G401.6 (cell line): ENCODE data around the gene C1QTNF5.
A peak's percentile ranks its signal among the peaks of the same experiment; 100 is the strongest.

Experiments
- FAIRE-seq: peaks from 2 replicates; lab custom pipeline; 2012; peaks lifted over from hg19 to GRCh38; lab: Jason Lieb, UNC

Gene C1QTNF5

DNA sequence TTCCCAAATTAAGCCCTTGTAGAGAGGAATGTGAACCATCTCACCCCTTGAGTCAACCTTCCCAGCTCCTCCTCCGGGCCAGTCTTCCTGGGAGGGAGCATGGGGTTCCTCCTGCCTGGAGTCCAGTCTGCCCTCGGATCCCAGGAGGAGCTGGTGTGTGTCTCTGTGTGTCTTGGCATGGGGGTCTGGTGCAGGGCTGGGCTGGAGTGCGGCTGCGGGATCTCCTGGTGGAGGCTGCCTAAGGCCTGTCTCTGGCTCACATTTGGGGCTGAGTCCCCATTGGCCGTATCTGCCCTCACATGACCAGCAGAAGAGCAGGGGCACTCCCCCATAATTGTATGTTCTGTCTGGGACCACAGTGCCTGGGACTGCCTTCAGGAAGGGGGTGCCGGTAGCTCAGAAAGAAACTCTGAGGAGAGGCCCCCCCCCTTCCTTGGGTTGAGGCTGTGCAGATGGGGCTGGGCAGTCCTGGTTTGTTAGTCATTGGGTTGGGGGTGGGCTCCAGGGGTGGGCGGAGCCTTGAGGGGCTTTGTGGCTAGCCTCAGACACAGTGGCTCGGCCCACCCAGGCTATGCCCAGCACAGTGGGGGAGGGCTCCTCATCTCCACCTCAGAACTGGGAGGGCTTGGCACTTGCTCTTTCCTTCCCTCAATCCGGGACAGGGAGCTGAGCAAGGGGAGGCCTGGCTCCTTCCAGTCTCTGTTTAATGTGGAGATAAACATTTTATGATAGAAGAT is 2.9 kb downstream of the C1QTNF5 start:
- no peak for FAIRE-seq

- no peak for FAIRE-seq
These were observed 3.8 kb downstream of the C1QTNF5 start for GRCh38 chr11:119336744-119337469.

DNA sequence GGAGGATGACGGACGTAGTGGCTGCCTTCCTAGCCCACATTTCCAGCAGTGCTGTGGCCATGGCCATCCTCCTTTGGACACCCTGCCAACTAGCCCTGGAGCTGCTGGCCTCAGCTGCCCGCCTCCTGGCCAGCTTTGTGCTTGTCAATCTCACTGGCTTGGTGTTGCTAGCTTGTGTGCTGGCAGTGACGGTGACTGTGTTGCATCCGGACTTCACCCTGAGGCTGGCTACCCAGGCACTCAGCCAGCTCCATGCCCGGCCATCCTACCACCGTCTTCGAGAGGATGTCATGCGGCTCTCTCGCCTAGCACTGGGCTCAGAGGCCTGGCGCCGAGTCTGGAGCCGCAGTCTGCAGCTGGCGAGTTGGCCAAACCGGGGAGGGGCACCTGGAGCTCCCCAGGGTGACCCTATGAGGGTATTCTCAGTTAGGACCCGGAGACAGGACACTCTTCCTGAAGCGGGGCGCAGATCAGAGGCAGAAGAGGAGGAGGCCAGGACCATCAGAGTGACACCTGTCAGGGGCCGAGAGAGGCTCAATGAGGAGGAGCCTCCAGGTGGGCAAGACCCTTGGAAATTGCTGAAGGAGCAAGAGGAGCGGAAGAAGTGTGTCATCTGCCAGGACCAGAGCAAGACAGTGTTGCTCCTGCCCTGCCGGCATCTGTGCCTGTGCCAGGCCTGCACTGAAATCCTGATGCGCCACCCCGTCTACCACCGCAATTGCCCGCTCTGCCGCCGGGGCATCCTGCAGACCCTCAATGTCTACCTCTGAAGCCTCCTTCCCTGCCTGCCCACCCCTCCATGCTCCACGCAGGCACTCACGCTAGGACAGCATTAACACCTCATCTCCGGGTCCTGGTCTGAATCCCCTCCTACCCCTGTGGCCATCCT is 4.8 kb downstream of the C1QTNF5 start:
- no peak for FAIRE-seq

GRCh38 chr11:119335091-119335654 is 5.5 kb downstream of the C1QTNF5 start:
- no peak for FAIRE-seq

GRCh38 chr11:119334174-119334930 is 6.3 kb downstream of the C1QTNF5 start, which contains the start of gene RNF26:
TSS of gene RNF26 (plus strand) at chr11:119334527. CDS start at chr11:119335123, 596 bp downstream.
- peak; percentile 99 for FAIRE-seq

- peak; percentile 34 for FAIRE-seq
These were observed 8.4 kb downstream of the C1QTNF5 start for GRCh38 chr11:119332111-119332765.

GRCh38 chr11:119330237-119330636 is 10.4 kb downstream of the C1QTNF5 start:
- FAIRE-seq: no peak

- no peak for FAIRE-seq
These were observed 11.4 kb downstream of the C1QTNF5 start for GRCh38 chr11:119329320-119329719.

DNA sequence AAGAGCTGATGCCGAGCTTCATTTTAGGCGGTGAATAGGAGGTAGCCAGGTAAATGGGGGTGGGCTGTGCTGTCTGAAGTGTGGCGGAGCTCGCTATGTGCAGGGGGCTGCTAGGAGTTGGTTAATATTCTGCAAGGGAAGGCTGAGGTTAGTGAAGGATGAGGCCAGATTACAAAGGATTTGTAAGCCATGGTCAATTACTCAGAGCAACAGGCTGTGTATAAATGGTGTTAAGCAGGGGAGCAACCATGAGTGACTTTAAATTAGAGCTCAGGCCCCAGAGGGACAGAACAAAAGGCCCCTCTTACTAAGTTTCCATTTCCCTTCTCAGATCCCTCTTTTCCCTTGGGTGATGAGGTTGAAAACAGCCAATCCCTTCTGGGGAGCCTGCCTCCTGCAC is 16.5 kb downstream of the C1QTNF5 start:
- no peak for FAIRE-seq

DNA sequence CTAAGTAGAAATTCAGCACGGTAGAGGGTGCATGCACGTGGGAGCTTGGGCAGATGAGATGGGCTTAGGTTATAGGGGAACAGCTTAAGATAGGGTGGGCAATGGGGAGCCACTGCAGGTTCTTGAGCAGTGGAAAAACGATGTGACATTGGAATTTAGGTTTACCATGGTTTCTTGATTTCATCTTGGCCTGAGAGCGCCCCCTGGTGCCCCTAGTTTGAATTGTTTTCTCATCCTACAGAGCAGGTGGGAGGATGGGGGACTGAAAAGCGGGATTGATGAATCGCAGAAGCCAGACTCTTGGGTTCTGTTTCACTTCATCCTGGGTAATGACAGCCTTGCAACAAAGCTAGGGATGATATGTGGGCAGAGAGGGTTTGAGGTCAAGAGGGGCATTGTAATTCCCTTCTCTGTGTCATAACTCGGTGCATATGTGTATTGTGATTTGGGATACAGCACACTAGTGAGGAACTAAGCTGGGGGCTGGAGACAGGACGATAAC is 17.1 kb downstream of the C1QTNF5 start:
- FAIRE-seq: peak; percentile 51

- FAIRE-seq: no peak
These were observed 17.7 kb downstream of the C1QTNF5 start for GRCh38 chr11:119322921-119323531.

- FAIRE-seq: no peak
These were observed 18.3 kb downstream of the C1QTNF5 start for GRCh38 chr11:119322360-119322739.

GRCh38 chr11:119320776-119321524 is 19.7 kb downstream of the C1QTNF5 start:
- no peak for FAIRE-seq

DNA sequence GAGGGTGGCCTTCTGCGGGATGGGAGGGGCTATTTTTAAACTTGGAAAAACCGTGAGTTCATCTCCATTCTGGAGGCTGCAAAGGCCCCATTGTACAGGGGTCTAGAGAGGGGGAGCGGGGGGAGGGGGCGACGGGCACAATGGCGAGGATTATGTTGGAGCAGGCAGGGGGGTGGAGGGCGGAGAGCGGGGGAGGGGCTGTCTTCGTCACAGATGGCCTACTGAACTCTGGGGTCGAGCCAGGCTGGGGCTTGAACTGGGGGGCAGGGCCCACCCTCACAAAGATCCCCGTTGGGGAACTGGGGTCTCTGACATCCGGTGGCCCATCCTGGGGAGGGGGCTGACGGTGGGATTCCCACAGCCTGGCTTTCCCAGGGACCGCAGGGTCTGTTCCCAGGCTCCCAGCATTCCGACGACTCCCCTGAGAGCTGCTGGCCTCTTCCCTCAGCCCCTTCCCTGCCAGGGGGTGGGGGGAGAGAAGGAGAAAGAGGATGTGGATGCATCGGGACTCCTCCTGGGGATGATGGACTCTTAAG is 20.4 kb downstream of the C1QTNF5 start:
- no peak for FAIRE-seq

- FAIRE-seq: no peak
These were observed 20.9 kb downstream of the C1QTNF5 start for GRCh38 chr11:119319700-119320239.

DNA sequence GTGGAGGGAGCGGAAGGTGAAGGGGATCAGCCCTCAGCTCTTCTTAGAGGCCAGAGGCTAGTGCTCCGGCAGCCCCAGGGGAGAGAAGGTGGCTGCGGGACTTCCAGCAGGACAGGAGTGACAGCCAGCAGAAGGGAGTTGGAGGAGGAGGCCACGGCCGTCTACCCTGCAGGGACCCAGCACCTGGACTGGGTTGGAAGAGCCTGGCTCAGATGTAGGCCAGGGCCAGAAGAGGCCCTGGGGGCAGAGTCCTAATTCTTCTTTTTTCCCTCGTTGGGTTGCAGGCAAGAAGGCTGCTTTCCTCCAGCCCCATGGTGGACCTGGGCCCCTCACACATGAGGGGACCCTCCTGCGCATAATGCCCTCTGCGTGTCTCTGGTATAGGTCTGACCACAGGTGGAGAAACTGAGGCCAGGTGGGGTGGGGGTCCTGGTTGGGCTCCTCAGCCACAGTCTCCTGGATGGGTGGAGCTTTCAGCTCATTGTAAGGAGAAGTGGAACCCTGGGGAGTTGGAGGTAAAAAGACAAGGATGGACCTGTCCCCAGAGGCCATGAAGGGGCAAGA is 21.5 kb downstream of the C1QTNF5 start:
- FAIRE-seq: no peak

DNA sequence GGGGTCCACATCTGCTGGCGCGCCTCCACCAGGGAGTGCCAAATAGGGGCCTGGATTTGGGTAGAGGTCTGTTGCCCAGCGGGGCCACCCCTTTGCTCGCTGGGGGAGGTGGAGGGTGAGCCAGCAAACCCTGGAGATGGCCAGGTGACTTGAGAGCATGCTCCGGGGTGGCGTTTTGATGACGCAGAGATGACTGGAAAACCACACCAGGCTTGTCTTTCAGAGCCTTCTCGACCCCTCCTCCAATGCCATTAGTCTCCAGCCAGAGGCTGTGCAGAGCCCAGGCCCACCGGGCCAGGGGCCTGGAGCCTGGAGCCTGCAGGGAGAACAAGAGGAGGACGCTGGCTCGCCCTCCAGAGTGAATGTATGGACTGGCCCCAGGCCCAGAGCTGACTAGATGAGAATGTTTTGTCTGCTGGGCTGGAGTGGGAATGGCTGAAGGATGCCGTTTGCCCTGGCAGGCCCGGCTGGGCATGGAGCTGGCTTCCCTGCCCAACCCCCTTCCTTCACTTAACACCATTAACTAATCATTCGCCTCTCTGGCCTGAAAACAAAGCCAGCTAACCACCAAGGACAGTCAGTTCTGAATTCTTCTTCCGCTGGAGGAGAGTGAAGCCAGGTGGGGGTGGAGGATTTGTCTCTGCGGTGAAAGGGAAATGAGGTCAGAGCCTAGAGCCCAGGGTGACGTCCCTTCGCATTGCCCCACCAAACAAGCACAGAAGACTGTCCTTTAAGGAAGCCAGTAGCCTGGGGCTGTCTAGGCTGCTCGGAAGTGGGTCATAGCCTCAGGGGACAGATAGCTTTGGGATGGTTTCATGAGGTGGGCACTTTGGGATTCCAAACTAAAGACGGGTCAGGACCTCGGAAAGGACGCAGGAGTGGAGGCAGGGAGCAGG is 22.2 kb downstream of the C1QTNF5 start:
- no peak for FAIRE-seq
